Loucy (cell line): ENCODE data around the gene L3MBTL4.

Experiments used
- EZH2phosphoT487 ChIP-seq: fragments of 200-600 bp; IDR thresholded peaks from 2 replicates; pipeline ENCODE4 v1.6.1; 2018; ENCODE audit warnings: antibody characterized with exemption, mild to moderate bottlenecking, moderate library complexity, borderline replicate concordance
- TF ChIP-seq, protein P1 (sequence below): fragments of 200-600 bp; sonication (generic); conservative IDR thresholded peaks from 2 replicates; pipeline ENCODE4 v1.5.1; 2014; ENCODE audit warnings: mild to moderate bottlenecking, antibody characterized with exemption, low read length

DNA sequence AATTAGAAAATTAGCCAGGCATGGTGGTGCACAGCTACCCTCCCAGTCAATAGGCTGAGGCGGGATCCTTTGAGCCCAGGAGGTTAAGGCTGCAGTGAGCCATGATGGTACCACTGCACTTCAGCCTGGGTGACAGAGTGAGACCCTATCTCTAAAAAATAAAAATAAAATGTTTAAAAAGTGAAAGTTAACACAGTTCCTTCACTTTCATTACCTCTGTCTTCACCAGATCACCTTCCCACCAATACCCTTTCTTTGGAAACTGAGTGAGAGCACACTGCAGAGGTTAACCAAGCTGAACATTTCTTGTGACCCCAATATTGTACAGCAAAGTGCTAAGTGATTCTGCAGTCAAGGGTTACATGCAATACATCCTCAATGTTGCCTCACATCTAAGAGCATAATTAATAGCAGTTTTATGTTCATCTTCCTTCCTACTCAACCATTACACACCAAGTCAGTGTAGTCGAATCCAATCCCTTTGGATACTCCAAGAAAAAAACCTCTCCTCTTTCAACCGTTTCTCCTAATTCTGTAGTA is 1.7 kb downstream of the L3MBTL4 start:
- TF ChIP-seq, protein P1, sequence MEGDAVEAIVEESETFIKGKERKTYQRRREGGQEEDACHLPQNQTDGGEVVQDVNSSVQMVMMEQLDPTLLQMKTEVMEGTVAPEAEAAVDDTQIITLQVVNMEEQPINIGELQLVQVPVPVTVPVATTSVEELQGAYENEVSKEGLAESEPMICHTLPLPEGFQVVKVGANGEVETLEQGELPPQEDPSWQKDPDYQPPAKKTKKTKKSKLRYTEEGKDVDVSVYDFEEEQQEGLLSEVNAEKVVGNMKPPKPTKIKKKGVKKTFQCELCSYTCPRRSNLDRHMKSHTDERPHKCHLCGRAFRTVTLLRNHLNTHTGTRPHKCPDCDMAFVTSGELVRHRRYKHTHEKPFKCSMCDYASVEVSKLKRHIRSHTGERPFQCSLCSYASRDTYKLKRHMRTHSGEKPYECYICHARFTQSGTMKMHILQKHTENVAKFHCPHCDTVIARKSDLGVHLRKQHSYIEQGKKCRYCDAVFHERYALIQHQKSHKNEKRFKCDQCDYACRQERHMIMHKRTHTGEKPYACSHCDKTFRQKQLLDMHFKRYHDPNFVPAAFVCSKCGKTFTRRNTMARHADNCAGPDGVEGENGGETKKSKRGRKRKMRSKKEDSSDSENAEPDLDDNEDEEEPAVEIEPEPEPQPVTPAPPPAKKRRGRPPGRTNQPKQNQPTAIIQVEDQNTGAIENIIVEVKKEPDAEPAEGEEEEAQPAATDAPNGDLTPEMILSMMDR, result no peak
- no peak for TF ChIP-seq EZH2phosphoT487
